GM08714 (cell line): Measurements from ENCODE around the gene IFI16.

Experiments used
- H3K4me3 ChIP-seq: fragments of 200-500 bp; sonication (Bioruptor generic); 2 replicates; pipeline ENCODE4 v1.5.1; 2014; ENCODE audit warnings: mild to moderate bottlenecking, low read length, inconsistent platforms
- ZNF274 ChIP-seq: IDR thresholded peaks from 2 replicates; pipeline ENCODE4 v1.6.1; 2012; ENCODE audit warnings: mild to moderate bottlenecking, low read depth, low read length

Gene IFI16

DNA sequence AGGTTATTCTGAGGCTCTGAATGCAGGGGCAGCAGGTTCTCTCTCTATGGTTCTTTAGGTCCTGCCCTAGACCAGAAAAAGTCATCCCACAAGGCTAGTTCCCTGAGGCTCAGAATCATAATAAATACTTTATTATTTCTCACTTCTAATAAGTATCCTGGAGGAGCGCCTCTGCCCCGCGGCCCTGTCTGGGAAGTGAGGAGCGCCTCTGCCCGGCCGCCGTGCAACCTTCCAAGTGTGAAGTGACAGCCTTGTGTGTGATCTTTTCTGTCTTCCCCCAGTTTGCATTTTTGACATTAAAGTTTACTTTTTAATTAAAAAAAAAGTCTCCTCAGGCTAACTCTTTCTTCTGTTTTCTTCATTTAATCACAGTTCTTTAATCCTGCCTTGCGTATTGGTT is 55.4 kb downstream of the IFI16 start:
- H3K4me3 ChIP-seq: no peak overlapping the region
- no peak for TF ChIP-seq ZNF274

DNA sequence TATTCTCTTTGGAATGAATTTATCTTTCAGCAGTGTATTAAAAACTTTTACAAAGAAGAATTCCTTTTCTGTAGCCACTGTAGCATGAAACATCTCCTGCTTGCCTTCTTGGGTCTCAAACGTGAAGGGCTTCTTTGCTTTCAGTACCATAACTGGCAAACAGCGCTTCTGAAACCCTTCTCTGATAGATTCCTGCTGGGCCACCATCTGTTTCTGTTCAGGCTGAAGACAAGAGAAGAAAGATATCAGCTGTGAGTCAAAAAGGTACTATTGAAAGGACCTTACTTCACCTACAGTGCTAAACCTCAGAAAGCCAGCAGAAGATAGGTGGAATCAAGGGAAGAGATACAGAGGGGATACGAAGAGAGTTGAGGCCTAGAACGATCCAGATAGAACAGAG is 56.4 kb downstream of the IFI16 start:
- no peak overlapping the region for H3K4me3 ChIP-seq
- no peak for TF ChIP-seq ZNF274

DNA sequence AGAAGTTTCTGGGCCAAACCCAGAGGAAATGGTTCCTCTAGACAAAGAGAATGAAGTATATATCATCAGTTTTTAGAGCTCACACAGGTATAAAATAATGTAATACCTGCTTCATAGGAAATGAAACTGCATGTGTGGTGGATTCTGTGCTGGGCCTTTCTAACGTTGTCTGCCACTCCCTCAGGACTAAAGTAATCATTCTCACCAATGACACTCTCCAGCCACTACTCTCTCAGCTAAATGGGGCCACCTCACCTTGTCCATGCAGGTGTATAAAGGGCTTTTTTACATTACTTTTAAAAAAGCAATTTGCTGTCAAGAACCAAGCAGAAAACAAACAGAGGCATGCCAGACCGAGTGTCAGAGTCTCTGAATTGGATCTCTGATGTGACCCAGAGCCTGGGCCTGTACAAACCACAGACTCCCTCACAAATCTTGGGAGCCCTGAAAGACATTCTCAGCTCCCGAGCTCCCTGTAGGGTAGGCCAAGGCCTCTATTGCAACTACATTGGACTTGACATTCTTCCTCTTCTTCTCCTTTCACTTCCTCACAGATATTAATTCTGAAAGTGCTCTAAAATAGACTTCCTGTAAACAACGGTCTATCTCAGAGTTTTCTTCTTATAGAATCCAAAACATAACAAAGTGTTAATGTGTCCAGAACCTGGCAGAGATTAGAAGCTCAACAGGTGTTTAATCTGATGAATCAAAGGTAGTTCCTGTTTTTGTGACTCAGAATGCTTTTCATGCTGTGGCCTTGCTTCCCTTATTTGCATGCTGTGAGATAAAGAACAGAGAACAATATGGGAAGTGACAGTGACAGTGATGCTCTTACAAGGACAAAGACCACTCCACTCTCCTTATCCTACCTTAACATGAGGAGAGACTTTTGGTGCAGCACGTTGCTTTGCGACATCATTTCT is 58.3 kb downstream of the IFI16 start:
- TF ChIP-seq ZNF274: no peak
- peak overlapping the region; percentile 48; the same call in 1 of the 2 replicates for H3K4me3 ChIP-seq

GRCh38 chr1:159068886-159069285 is 59.2 kb downstream of the IFI16 start:
- H3K4me3 ChIP-seq: peak overlapping the region; percentile 47; the same call in 1 of the 2 replicates
- TF ChIP-seq ZNF274: no peak

GRCh38 chr1:159071970-159072582 is 62.4 kb downstream of the IFI16 start:
- TF ChIP-seq ZNF274: no peak
- H3K4me3 ChIP-seq: no peak overlapping the region

DNA sequence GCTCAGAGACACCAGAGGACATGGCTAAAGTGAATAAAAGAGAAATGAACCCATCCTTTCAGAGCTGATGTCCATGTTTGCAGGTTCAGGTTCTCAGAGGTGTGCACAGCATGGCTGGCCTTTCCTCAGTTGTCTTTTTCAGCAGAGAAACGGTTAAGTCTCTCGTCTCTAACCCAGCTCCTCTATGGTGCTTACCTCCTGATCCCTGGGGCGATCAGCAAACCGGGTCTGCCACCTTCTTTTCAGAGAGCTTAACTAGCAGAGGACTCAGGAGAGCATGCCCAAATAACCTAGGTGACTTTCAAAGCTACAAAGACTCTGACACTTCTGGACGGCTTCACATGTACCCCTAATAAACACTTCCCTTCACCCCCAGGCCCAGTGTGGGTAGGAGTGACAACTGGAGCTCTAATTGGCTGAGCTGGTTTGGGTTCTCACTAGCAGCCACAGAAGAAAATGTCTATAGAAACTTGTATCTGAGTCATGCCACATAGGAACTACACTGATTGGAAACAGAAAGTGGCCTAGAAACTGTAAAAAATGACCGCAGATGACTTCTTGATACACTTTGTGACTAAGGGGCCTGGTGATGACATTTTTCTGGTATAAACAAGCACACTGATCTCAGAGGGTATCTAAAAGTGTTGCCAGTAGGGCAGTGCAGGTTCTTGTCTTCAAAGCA is 66.9 kb downstream of the IFI16 start, which contains the start of gene AIM2:
AIM2 (minus strand) TSS at position 329 of the 682 bp plus-strand sequence. CDS start 3,267 bp downstream, outside the sequence.
- H3K4me3 ChIP-seq: peak within 1 kb of the TSS; percentile 58; the same call in 1 of the 2 replicates
- TF ChIP-seq ZNF274: no peak

DNA sequence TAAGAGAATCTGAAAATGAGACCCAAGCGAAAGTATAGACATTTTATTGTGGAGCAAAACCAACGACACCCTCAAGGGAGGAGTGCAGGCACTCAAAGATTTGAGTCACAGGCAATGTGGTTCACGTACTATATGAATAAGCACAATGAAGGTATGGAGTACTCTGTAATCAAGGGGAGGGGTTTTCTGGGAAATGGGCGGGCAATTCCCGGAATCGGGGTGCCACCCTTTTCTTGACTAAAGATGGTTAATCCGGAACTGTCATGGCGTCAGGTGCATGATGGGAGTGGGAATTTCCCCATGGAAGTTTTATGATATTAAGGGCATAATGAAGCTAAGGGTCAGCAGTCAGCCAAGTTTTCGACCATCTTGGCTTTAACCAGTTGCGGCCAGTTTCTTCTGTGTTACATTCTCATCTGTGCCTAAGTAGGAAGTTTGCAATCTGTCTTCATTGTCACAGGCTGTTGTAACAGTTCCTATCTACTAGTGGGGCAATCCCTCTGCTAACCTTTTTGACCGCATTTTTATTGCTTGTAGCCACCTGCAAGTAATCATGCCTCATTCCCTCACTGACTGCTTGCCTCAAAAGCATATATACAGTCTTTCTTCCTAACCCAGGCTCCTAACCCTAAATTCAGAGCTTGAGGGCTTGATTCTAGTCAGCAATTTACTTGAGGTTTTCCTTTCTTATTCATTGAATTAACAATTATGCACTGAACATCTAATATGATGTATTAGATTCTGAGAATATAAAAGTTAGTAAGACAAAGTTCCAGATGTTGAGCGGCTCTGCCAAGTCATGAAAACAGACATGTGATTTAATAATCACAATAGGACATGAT is 67.6 kb downstream of the IFI16 start:
- peak overlapping the region; percentile 58; the same call in 1 of the 2 replicates for H3K4me3 ChIP-seq
- TF ChIP-seq ZNF274: no peak

DNA sequence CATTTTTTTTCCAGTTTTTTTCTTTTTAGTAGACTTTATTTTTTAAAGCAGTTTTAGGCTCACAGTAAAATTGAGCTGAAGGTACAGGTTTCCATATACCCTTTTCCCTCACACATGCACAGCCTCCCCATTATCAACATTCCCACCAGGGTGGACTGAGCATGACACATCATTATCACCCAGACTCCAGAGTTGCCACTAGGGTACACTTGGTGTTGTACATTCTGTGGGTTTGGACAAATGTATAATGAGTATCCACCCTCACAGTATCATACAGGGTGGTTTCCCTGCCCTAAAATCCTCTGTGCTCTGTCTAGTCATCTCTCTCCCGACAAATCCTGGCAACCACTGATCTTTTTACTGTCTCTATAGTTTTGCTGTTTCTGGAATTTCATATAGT is 69.8 kb downstream of the IFI16 start:
- TF ChIP-seq ZNF274: no peak
- no peak overlapping the region for H3K4me3 ChIP-seq

- no peak for TF ChIP-seq ZNF274
- H3K4me3 ChIP-seq: no peak overlapping the region
Observed at GRCh38 chr1:159081626-159082025, 71.9 kb downstream of the IFI16 start.

DNA sequence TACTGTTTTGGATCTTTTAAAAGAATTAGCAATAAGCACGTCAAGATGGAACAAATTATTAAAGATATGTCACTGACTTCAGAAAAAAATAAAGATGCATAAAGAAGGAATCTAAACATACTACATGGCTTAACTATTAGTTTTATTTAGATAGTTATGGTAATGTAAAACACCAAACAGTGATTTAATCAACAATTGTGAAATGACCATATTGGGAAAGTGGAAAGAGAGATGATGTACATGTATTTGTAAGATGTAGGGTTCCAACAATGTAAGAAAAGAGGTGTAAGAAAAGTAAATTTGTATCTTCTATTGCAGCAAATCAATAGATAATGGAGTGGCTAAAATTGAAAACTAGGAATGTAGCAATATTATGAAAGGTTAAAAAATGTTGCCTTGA is 73.3 kb downstream of the IFI16 start:
- H3K4me3 ChIP-seq: no peak overlapping the region
- TF ChIP-seq ZNF274: no peak

- TF ChIP-seq ZNF274: no peak
- H3K4me3 ChIP-seq: no peak overlapping the region
Observed at GRCh38 chr1:159084152-159084551, 74.4 kb downstream of the IFI16 start.

- H3K4me3 ChIP-seq: no peak overlapping the region
- no peak for TF ChIP-seq ZNF274
Observed at GRCh38 chr1:159084867-159085266, 75.2 kb downstream of the IFI16 start.

DNA sequence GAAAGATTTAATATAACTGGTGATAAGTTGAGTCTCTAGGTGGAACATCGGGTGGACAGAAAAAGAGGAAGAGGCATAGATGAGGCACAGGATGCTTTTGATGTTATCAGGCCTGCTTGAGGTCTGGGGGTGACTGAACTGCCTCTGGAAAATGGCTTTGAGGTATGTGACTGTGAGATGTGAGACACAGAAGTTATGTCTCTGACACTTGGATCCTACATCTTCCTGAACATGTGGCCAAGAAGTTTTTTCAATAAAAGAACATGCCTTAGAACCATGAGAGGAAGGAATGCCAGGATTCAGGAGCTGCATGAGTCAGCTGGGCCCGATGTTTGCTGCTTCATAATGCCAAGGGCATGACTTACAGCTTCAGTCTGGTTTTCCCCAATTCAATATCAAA is 78.3 kb downstream of the IFI16 start:
- no peak overlapping the region for H3K4me3 ChIP-seq
- TF ChIP-seq ZNF274: no peak

DNA sequence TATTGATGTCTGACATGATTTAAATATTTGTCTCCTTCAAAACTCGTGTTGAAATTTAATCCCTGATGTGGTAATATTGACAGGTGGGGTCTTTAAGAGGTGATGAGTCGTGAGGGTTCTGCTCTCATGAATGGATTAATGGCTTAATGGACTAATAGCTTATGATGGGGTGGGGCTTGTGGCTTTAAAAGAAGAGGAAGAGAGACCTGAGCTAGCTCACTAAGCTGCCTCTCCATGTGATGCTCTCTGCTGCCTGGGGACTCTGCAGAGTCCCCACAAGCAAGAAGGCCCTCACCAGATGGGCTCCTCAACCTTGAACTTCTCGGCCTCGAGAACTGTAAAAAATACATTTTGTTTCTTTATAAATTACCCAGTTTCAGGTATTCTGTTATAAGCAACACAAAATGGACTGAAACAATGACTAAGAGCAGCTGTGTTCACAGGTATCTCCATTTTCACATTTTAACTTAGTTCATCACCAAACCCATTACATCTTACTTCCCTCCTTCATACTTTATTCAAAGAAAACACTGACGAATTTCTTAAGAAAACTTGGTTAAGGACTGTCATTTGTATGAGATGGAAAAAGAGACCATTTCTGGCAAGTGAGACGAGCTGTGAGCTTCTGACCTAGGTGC is 79.0 kb downstream of the IFI16 start:
- no peak overlapping the region for H3K4me3 ChIP-seq
- TF ChIP-seq ZNF274: no peak
